ENCODE data around the gene TPK1. TPM values are rescaled to one million over a fixed set of nuclear protein-coding genes. Genes with fewer than 3 reads are reported as not detected.

Gene TPK1
- polyA plus RNA-seq, 1 experiment: 0.38 TPM

DNA sequence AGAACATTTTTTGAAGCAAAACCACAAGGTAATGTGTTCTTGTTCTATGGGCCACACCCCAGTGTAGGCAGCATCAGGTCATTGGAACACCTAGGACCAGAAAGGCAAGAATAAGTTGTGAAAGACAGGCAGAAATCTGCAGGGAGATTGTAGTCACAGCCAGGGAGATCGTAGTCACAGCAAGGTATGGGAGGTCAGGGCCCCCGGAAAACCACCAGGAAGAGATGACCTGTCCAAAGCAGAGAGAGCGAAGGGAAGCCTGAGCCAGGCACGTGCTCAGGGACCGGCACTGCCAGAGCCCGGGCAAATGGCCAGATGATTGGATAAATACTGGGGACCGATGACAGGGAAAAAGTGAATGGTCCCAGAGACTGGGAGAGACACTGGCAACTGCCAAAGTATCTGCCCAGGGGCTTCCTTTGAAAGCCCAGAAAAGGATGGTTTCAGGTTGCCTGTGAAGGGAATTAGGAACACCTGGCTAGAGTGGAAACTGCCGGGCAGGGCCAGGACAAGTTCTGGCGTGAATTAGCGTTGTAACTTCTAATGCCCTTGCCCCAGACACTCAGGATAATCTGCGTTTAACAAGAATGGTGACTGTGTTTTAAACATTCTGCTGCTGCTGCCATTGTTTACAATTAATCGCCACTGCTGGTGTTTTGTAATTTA is 428.5 kb downstream of the TPK1 start:
- H3K9me3 ChIP-seq (ENCODE audit: control insufficient read depth, insufficient read depth, low read length): peaks cover 20% of the 10 kb centered on the region
- TF ChIP-seq, protein P1, sequence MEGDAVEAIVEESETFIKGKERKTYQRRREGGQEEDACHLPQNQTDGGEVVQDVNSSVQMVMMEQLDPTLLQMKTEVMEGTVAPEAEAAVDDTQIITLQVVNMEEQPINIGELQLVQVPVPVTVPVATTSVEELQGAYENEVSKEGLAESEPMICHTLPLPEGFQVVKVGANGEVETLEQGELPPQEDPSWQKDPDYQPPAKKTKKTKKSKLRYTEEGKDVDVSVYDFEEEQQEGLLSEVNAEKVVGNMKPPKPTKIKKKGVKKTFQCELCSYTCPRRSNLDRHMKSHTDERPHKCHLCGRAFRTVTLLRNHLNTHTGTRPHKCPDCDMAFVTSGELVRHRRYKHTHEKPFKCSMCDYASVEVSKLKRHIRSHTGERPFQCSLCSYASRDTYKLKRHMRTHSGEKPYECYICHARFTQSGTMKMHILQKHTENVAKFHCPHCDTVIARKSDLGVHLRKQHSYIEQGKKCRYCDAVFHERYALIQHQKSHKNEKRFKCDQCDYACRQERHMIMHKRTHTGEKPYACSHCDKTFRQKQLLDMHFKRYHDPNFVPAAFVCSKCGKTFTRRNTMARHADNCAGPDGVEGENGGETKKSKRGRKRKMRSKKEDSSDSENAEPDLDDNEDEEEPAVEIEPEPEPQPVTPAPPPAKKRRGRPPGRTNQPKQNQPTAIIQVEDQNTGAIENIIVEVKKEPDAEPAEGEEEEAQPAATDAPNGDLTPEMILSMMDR (IDR thresholded peaks at IDR 0.05; ENCODE audit: low read depth, low read length): no peak
- H3K4me3 ChIP-seq (ENCODE audit: low read depth, low read length): no peak overlapping the region
- no peaks in the 10 kb centered on the region for H3K27me3 ChIP-seq (ENCODE audit: control insufficient read depth, insufficient read depth, low read length)
- ChIA-PET CTCF (interaction anchor here (0.7 kb wide), 1 partner anchor 302 kb away, joined by 4 read pairs; no protein-coding TSS in a partner anchor), POLR2A (no interaction called here)
- H3K27ac ChIP-seq (ENCODE audit: low read depth, low read length): no peak overlapping the region
- DNase-seq (ENCODE audit: low read depth, low spot score): no peak

DNA sequence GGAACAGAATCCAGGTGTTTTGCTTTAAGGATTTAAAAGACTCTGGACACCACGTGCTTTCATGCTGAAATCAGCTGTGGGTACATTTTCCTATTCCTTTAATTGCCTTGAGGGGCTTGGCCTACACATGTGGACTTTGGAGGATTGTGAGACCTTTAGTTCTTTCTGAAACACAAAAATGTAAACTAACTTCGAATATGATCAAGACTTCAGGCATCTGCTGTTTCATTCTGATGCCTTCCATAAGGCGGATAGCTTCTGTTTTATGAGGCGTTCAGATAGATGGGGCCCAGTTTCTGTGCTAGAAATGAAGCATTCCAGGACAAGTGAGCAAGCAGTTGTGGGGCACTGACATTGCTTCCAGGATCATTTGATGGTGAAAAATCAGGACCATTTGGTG is 430.9 kb downstream of the TPK1 start:
- ChIA-PET POLR2A (no interaction called here), CTCF (interaction anchor here (1.5 kb wide), 1 partner anchor 13 kb away, joined by 4 read pairs; no protein-coding TSS in a partner anchor)
- peaks cover 25% of the 10 kb centered on the region for H3K9me3 ChIP-seq (ENCODE audit: control insufficient read depth, insufficient read depth, low read length)
- TF ChIP-seq, protein P1 (IDR thresholded peaks at IDR 0.05; ENCODE audit: low read depth, low read length): no peak
- H3K4me3 ChIP-seq (ENCODE audit: low read depth, low read length): no peak overlapping the region
- DNase-seq (ENCODE audit: low read depth, low spot score): no peak
- H3K27ac ChIP-seq (ENCODE audit: low read depth, low read length): no peak overlapping the region
- H3K27me3 ChIP-seq (ENCODE audit: control insufficient read depth, insufficient read depth, low read length): no peaks in the 10 kb centered on the region

GRCh38 chr7:144403649-144404061 is 432.2 kb downstream of the TPK1 start, which contains the start of gene NOBOX:
Gene NOBOX (minus strand): TSS chr7:144403693.
- Histone ChIP-seq H3K27me3 (ENCODE audit: control insufficient read depth, insufficient read depth, low read length) (no peaks in the 10 kb centered on the region), H3K27ac (ENCODE audit: low read depth, low read length) (no peak within 1 kb of the TSS), H3K4me3 (ENCODE audit: low read depth, low read length) (no peak within 1 kb of the TSS), H3K9me3 (ENCODE audit: control insufficient read depth, insufficient read depth, low read length) (peaks cover 32% of the 10 kb centered on the region)
- no peak for DNase-seq (ENCODE audit: low read depth, low spot score)
- POLR2A ChIA-PET: no interaction called here
- TF ChIP-seq, protein P1 (IDR thresholded peaks at IDR 0.05; ENCODE audit: low read depth, low read length): no peak
- CTCF ChIA-PET: interaction anchor here (0.6 kb wide), 1 partner anchor 1076 kb away, joined by 4 read pairs; no protein-coding TSS in a partner anchor

- no peak overlapping the region for H3K4me3 ChIP-seq (ENCODE audit: low read depth, low read length)
- H3K27ac ChIP-seq (ENCODE audit: low read depth, low read length): no peak overlapping the region
- TF ChIP-seq, protein P1 (IDR thresholded peaks at IDR 0.05; ENCODE audit: low read depth, low read length): no peak
- ChIA-PET CTCF (interaction anchor here (0.7 kb wide), 1 partner anchor 390 kb away, joined by 5 read pairs; no protein-coding TSS in a partner anchor), POLR2A (no interaction called here)
- no peak for DNase-seq (ENCODE audit: low read depth, low spot score)
- H3K27me3 ChIP-seq (ENCODE audit: control insufficient read depth, insufficient read depth, low read length): no peaks in the 10 kb centered on the region
- peaks cover 32% of the 10 kb centered on the region for H3K9me3 ChIP-seq (ENCODE audit: control insufficient read depth, insufficient read depth, low read length)
Observed at GRCh38 chr7:144403102-144403501, 432.8 kb downstream of the TPK1 start.

Small RNAs within 50 kb of the gene (small RNA-seq; reads per million reads assigned to genes)
- gene RNU6ATAC40P (ENCODE audit: insufficient read length, low read depth): not detected
